ENCODE data around the gene C2orf49.

Gene C2orf49

DNA sequence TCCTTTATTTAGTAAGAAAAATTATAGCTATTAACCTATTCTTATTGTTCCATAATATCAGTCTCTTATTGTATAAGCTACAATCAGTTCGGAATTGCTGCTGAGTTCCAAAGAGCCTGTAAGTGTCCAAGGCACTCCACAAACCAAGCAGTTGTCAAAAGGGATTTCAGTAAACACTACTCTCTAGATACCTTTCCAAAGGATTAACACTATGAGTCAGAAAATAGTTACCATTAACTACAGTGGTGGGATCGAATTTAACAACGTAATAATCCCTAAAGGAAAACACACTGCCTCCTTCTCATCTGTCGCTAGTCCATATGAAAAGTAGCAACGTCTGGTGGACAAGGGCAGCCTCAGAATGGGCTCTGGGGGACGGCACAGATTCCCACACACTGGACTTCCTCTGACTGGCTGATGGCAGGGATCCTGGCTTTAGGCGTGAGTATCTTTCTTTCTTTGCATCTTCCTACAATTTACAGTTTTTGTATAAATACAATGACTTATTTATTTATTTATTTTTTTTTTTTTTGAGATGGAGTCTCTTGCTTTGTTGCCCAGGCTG lies 16.6 kb upstream of the C2orf49 start:
- H3K27me3 ChIP-seq, result no peaks in the 10 kb centered on the region
- no peak for DNase-seq
- H3K36me3 ChIP-seq, result peaks cover 0 to 6% (median 0%) of the 10 kb centered on the region in 3 donors
- TF ChIP-seq CTCF (IDR thresholded peaks at IDR 0.05), result no peak
- no peak overlapping the region for H3K27ac ChIP-seq
- H3K4me1 ChIP-seq, result peaks cover 0 to 6% (median 0%) of the 10 kb centered on the region in 4 donors
- no peak overlapping the region for H3K4me3 ChIP-seq
- no peaks in the 10 kb centered on the region for H3K9me3 ChIP-seq
- intact Hi-C loops (cut with DNase I; ENCODE audit: low total_unique reads), result no loop called here

GRCh38 chr2:105321875-105322646 lies 15.3 kb upstream of the C2orf49 start:
- DNase-seq, result no peak
- Histone ChIP-seq H3K9me3 (no peaks in the 10 kb centered on the region), H3K4me3 (no peak overlapping the region), H3K36me3 (peaks cover 0 to 6% (median 0%) of the 10 kb centered on the region in 3 donors), H3K27ac (no peak overlapping the region), H3K27me3 (no peaks in the 10 kb centered on the region), H3K4me1 (peaks cover 0 to 6% (median 2%) of the 10 kb centered on the region in 4 donors)
- intact Hi-C loops (cut with DNase I; ENCODE audit: low total_unique reads), result no loop called here
- no peak for TF ChIP-seq CTCF (IDR thresholded peaks at IDR 0.05)

DNA sequence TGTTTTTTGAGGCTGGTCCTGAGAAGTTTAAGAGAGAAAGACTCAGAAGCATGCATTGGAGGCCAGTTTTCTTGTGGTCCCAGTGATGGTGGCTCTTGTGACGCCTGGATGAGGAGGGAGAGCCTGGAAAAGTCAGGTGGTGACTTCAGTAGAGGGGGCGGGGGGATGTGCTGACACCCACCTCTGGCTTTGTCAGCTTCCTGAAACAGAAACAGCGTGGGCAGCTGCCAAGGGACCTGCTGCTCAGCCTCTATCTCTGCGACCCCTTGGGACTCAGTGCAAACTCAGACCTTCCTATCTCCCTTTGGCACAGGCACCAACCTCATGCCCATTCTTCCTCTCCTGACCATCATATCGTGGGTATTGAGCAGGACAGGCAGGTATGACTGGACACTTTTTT lies 14.2 kb upstream of the C2orf49 start:
- H3K4me3 ChIP-seq, result no peak overlapping the region
- H3K27ac ChIP-seq, result no peak overlapping the region
- intact Hi-C loops (cut with DNase I; ENCODE audit: low total_unique reads), result no loop called here
- H3K9me3 ChIP-seq, result no peaks in the 10 kb centered on the region
- H3K4me1 ChIP-seq, result peaks cover 0 to 10% (median 6%) of the 10 kb centered on the region in 4 donors
- no peak for DNase-seq
- no peaks in the 10 kb centered on the region for H3K27me3 ChIP-seq
- H3K36me3 ChIP-seq, result peaks cover 0 to 6% (median 0%) of the 10 kb centered on the region in 3 donors
- TF ChIP-seq CTCF (IDR thresholded peaks at IDR 0.05), result no peak

- Histone ChIP-seq H3K9me3 (no peaks in the 10 kb centered on the region), H3K4me3 (no peak overlapping the region), H3K4me1 (peaks cover 0 to 20% (median 15%) of the 10 kb centered on the region in 4 donors), H3K27me3 (no peaks in the 10 kb centered on the region), H3K36me3 (peaks cover 0 to 6% (median 0%) of the 10 kb centered on the region in 3 donors), H3K27ac (no peak overlapping the region)
- TF ChIP-seq CTCF (IDR thresholded peaks at IDR 0.05), result no peak
- no peak for DNase-seq
- intact Hi-C loops (cut with DNase I; ENCODE audit: low total_unique reads), result no loop called here
Observed at GRCh38 chr2:105324101-105324500, 13.2 kb upstream of the C2orf49 start.

GRCh38 chr2:105324732-105325131 lies 12.6 kb upstream of the C2orf49 start:
- H3K27ac ChIP-seq, result no peak overlapping the region
- intact Hi-C loops (cut with DNase I; ENCODE audit: low total_unique reads), result no loop called here
- no peak for DNase-seq

More at GRCh38 chr2:105324732-105325131, 12.6 kb upstream of the C2orf49 start:
- Histone ChIP-seq H3K9me3 (no peaks in the 10 kb centered on the region), H3K4me3 (no peak overlapping the region), H3K27me3 (no peaks in the 10 kb centered on the region), H3K4me1 (peaks cover 0 to 20% (median 16%) of the 10 kb centered on the region in 4 donors), H3K36me3 (peaks cover 0 to 6% (median 0%) of the 10 kb centered on the region in 3 donors)
- no peak for TF ChIP-seq CTCF (IDR thresholded peaks at IDR 0.05)
